HG02588 (cell line): ENCODE results near the gene RBM44.

Source experiments
- ATAC-seq: cut with Tn5 transposase; IDR thresholded peaks from one replicate; pipeline ENCODE4 v1.9.1; 2021; ENCODE audit warnings: mild to moderate bottlenecking, moderate library complexity; ENCODE audit not compliant: unreplicated experiment

The RBM44 gene

GRCh38 chr2:237883951-237884446 is 85.4 kb downstream of the RBM44 start:
- ATAC-seq, result no peak

- no peak for ATAC-seq
These were observed 86.1 kb downstream of the RBM44 start for GRCh38 chr2:237884681-237885080.

GRCh38 chr2:237885111-237885930 is 86.7 kb downstream of the RBM44 start:
- no peak for ATAC-seq

- no peak for ATAC-seq
These were observed 87.5 kb downstream of the RBM44 start for GRCh38 chr2:237885931-237886684.

GRCh38 chr2:237886685-237887481 is 88.3 kb downstream of the RBM44 start:
- ATAC-seq, result no peak

- no peak for ATAC-seq
These were observed 89.8 kb downstream of the RBM44 start for GRCh38 chr2:237888389-237888788.

GRCh38 chr2:237889016-237889415 is 90.4 kb downstream of the RBM44 start:
- ATAC-seq, result no peak

GRCh38 chr2:237889811-237890210 is 91.2 kb downstream of the RBM44 start:
- no peak for ATAC-seq
